D721Med (cell line): Measurements from ENCODE around the gene LYL1.

ENCODE experiments used
- DNase-seq: peaks from one replicate; pipeline ENCODE4 v3.0.0; 2011; ENCODE audit warnings: low spot score; ENCODE audit not compliant: insufficient read length
- FAIRE-seq: peaks from 2 replicates; lab custom pipeline; 2011; peaks lifted over from hg19 to GRCh38; lab: Jason Lieb, UNC
- CTCF ChIP-seq: IDR thresholded peaks from 2 replicates; pipeline ENCODE4 v1.5.1; 2012; ENCODE audit warnings: mild to moderate bottlenecking, control low read depth; ENCODE audit not compliant: insufficient read depth; ENCODE audit errors: missing control alignments

Gene LYL1

GRCh38 chr19:13076787-13077186, 25.9 kb downstream of the LYL1 start:
- no peak for TF ChIP-seq CTCF
- FAIRE-seq (no peak), DNase-seq (no peak)

- FAIRE-seq (no peak), DNase-seq (no peak)
- no peak for TF ChIP-seq CTCF
These were observed 26.3 kb downstream of the LYL1 start for GRCh38 chr19:13076320-13076719.

GRCh38 chr19:13074378-13074777, 28.3 kb downstream of the LYL1 start:
- DNase-seq: no peak
- TF ChIP-seq CTCF: no peak
- no peak for FAIRE-seq

- FAIRE-seq: no peak
- no peak for TF ChIP-seq CTCF
- no peak for DNase-seq
These were observed 29.4 kb downstream of the LYL1 start for GRCh38 chr19:13073263-13073662.

- TF ChIP-seq CTCF: no peak
- FAIRE-seq (no peak), DNase-seq (no peak)
These were observed 30.3 kb downstream of the LYL1 start for GRCh38 chr19:13072188-13072908.

- FAIRE-seq (no peak), DNase-seq (no peak)
- no peak for TF ChIP-seq CTCF
These were observed 31.0 kb downstream of the LYL1 start for GRCh38 chr19:13071444-13072187.

GRCh38 chr19:13070425-13071140, 32.1 kb downstream of the LYL1 start:
- DNase-seq: no peak
- TF ChIP-seq CTCF: no peak
- no peak for FAIRE-seq
